Measurements from ENCODE around the gene KLHL10. TPM values are rescaled to one million over a fixed set of nuclear protein-coding genes. Genes with fewer than 3 reads are reported as not detected.

The KLHL10 gene
- total and polyA plus RNA-seq, 8 donors, result 0.06 to 0.43 (median 0.23) TPM; not detected in 2

- intact Hi-C loops (cut with DNase I), result no loop called here
- DNase-seq (peak in 1 of 4 donors; percentile 50), ATAC-seq (peak; percentile 69)
- H3K36me3 ChIP-seq, result peaks cover 0 to 30% of the 10 kb centered on the region in 2 donors
- H3K4me3 ChIP-seq, result peak overlapping the region; percentile 82 to 86
- H3K27ac ChIP-seq, result peak overlapping the region; percentile 89
- peaks cover 8 to 42% of the 10 kb centered on the region in 2 donors for H3K4me1 ChIP-seq
- no peaks in the 10 kb centered on the region for H3K9me3 ChIP-seq
- TF ChIP-seq, protein P1, sequence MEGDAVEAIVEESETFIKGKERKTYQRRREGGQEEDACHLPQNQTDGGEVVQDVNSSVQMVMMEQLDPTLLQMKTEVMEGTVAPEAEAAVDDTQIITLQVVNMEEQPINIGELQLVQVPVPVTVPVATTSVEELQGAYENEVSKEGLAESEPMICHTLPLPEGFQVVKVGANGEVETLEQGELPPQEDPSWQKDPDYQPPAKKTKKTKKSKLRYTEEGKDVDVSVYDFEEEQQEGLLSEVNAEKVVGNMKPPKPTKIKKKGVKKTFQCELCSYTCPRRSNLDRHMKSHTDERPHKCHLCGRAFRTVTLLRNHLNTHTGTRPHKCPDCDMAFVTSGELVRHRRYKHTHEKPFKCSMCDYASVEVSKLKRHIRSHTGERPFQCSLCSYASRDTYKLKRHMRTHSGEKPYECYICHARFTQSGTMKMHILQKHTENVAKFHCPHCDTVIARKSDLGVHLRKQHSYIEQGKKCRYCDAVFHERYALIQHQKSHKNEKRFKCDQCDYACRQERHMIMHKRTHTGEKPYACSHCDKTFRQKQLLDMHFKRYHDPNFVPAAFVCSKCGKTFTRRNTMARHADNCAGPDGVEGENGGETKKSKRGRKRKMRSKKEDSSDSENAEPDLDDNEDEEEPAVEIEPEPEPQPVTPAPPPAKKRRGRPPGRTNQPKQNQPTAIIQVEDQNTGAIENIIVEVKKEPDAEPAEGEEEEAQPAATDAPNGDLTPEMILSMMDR (IDR thresholded peaks at IDR 0.05), result no peak
- H3K27me3 ChIP-seq, result no peaks in the 10 kb centered on the region
Measured at GRCh38 chr17:41864498-41864835, 26.8 kb downstream of the KLHL10 start.

- peak; percentile 96 for ATAC-seq
- intact Hi-C loops (cut with DNase I), result no loop called here
- no peaks in the 10 kb centered on the region for H3K27me3 ChIP-seq
Measured at GRCh38 chr17:41864836-41865595, 27.4 kb downstream of the KLHL10 start, which contains the start of gene KLHL11. KLHL11 (minus strand) TSS chr17:41865423; CDS start chr17:41865370, 53 bp downstream.

DNA sequence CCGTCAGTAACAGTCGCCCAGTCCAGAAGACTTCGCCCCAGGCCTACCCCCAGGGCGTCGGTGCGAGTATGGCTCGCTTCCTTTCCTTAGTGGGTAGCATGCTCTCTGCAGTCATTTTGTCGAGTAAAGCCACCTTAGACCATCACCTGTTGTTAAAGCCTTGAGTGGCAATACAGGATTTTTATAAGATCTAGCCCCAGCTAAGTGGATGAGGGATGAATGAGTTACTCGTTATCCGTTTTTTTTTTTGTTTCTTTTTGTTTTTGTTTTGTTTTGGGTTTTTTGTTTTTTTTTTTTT lies 27.9 kb downstream of the KLHL10 start:
- no peaks in the 10 kb centered on the region for H3K9me3 ChIP-seq
- H3K27me3 ChIP-seq, result no peaks in the 10 kb centered on the region
- peak overlapping the region; percentile 36 to 89 for H3K27ac ChIP-seq
- TF ChIP-seq, protein P1 (IDR thresholded peaks at IDR 0.05), result no peak
- H3K4me3 ChIP-seq, result peak overlapping the region; percentile 82 to 86
- H3K36me3 ChIP-seq, result peaks cover 0 to 41% of the 10 kb centered on the region in 2 donors
- no peak for ATAC-seq
- no peak for DNase-seq
- intact Hi-C loops (cut with DNase I), result no loop called here
- peaks cover 8 to 42% of the 10 kb centered on the region in 2 donors for H3K4me1 ChIP-seq

More at GRCh38 chr17:41864836-41865595, 27.4 kb downstream of the KLHL10 start, which contains the start of gene KLHL11:
- Histone ChIP-seq H3K4me3 (peak within 1 kb of the TSS; percentile 82 to 86), H3K4me1 (peaks cover 8 to 42% of the 10 kb centered on the region in 2 donors), H3K36me3 (peaks cover 0 to 36% of the 10 kb centered on the region in 2 donors), H3K9me3 (no peaks in the 10 kb centered on the region), H3K27ac (peak within 1 kb of the TSS; percentile 89)
- DNase-seq, result peak; percentile 81 to 97 (median 92)
- TF ChIP-seq, protein P1 (IDR thresholded peaks at IDR 0.05), result no peak

DNA sequence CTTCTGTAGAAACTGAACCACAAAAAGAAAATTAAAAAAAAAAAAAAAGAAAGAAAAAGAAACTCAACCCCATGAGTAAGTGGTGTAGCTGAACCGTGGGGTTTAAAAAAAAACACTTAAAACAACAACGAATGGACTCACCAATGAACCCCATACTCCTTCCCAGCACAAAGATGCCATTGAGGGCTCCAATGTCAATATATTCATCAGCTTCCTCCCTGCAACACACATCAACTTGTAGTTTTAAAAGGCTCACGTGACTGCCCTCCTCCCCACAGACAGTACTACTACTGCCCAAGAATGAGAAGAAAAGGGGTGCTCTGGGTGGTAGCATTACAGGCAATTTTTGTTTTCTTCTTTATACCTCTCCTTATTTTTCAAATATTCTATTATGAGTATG lies 30.9 kb downstream of the KLHL10 start:
- intact Hi-C loops (cut with DNase I), result no loop called here
- TF ChIP-seq, protein P1 (IDR thresholded peaks at IDR 0.05), result no peak
- Histone ChIP-seq H3K4me3 (no peak overlapping the region), H3K36me3 (peaks cover 0 to 71% of the 10 kb centered on the region in 2 donors), H3K9me3 (no peaks in the 10 kb centered on the region), H3K27ac (no peak overlapping the region), H3K27me3 (no peaks in the 10 kb centered on the region), H3K4me1 (peaks cover 7 to 16% of the 10 kb centered on the region in 2 donors)
- DNase-seq, result no peak
- ATAC-seq, result no peak

DNA sequence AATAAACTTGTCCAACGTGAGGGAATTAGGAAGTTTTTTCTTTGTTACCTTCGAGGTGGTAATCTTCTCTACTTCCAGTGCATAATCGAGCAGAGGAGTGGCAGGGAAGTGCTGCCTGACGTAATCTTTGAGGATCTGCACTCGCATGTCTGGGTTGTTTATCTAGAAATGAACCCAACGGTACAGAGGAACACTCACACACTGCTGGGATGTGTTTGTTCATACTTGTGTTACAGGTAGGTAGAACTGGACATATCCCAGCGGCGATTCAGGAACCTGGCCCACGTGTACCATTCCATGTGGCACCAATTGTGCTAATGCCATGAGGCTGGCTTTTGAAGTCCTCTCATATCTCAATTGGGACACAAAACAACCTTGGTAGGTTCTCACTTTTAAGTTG lies 31.8 kb downstream of the KLHL10 start:
- ATAC-seq, result peak; percentile 54
- H3K36me3 ChIP-seq, result peaks cover 0 to 80% of the 10 kb centered on the region in 2 donors

More for the DNA sequence above, 31.8 kb downstream of the KLHL10 start:
- Histone ChIP-seq H3K9me3 (no peaks in the 10 kb centered on the region), H3K27ac (no peak overlapping the region), H3K4me1 (peaks cover 0 to 8% of the 10 kb centered on the region in 2 donors), H3K27me3 (no peaks in the 10 kb centered on the region), H3K4me3 (no peak overlapping the region)
- DNase-seq, result peak in 1 of 4 donors; percentile 39
- TF ChIP-seq, protein P1 (IDR thresholded peaks at IDR 0.05), result no peak
- intact Hi-C loops (cut with DNase I), result no loop called here
